Lower leg skin (tissue), 3 donors: ENCODE results near the gene TADA2B.

ENCODE experiments used
- CTCF ChIP-seq, 3 donors: fragments of 450-650 bp; IDR thresholded peaks; one replicate each; pipeline ENCODE4 v1.5.1; 2016; ENCODE audit warnings: antibody characterized with exemption in 3 of 3, mild to moderate bottlenecking in 3 of 3, moderate library complexity in 2 of 3
- POLR2A ChIP-seq, 2 donors: fragments of 450-650 bp; IDR thresholded peaks; one replicate each; pipeline ENCODE4 v1.6.1; 2016 to 2017; ENCODE audit warnings: antibody characterized with exemption in 2 of 2, mild to moderate bottlenecking in 1 of 2, moderate library complexity in 1 of 2

- TF ChIP-seq CTCF (IDR thresholded peaks at IDR 0.05) (no peak), POLR2A (IDR thresholded peaks at IDR 0.05) (no peak)
Measured at GRCh38 chr4:7041246-7041645, 1.9 kb upstream of the TADA2B start.
